ENCODE data around the gene CLTCL1. TPM values are rescaled to one million over a fixed set of nuclear protein-coding genes. Genes with fewer than 3 reads are reported as not detected.
"Not testable (repeated sequence)": the region's sequence is repeated elsewhere in the genome, so short reads cannot be mapped to it uniquely, and the experiment has no call there.

The CLTCL1 gene
- total RNA-seq, 2 experiments from 2014 or later: 0.93 to 1.1 TPM

DNA sequence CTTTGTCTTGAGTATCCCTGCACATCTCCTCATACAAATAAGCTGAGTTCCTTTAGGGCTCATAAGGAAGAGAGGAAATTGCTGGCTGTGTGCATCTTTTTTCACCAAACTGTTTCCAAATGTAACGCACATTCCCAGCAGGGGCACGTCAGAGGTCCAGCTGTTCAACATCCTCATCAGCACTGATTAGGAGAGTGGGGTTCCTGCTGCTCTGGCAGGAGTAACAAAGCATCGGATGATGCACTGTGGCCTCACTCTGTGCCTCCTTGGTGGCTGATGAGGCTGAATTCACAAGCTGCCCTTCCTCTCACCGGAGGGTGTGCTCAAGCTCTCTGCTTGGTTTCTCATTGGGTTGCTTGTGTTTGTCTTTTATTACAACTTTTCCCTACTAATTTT, 77.4 kb downstream of the CLTCL1 start:
- Mint-ChIP-seq H3K27ac (no peak overlapping the region), H3K27me3 (peaks cover 24% of the 10 kb centered on the region), H3K4me3 (no peak overlapping the region), H3K9me3 (no peaks in the 10 kb centered on the region), H3K4me1 (peaks cover 4% of the 10 kb centered on the region), H3K36me3 (ENCODE audit: low read depth) (no peaks in the 10 kb centered on the region)
- no peak for DNase-seq
- CTCF ChIA-PET: no interaction called here
- POLR2A ChIA-PET: no interaction called here

DNA sequence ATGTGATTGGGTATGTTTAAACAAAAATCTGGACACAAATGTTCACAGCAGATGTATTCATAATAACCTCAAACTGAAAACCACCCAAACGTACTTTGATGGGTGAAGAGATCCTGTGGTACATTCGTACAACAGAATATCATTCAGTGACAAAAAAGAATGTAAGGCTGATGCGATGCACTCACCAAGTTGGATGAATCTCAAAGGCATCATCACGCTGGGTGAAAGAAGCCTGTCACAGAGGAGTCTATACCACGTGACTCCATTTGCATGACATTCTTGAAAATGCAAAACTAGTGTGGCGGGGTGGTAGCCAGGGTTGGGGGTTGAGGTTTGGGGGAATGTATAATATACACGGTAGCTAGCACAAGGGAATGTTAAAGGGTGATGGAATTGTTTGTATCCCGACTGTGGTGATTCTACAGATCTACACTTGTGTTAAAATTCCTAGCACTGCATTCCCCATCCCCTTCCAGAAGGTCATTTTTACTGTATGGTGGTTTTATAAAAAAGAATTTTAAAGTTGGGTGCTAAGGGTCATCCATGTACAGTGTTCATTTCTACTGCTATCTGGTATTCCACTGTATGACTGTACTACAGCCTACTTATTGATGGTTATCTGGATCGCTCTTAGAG, 78.0 kb downstream of the CLTCL1 start:
- H3K36me3 Mint-ChIP-seq (ENCODE audit: low read depth): no peaks in the 10 kb centered on the region
- CTCF ChIA-PET: no interaction called here
- H3K4me3 Mint-ChIP-seq: no peak overlapping the region
- no peak overlapping the region for H3K27ac Mint-ChIP-seq
- H3K4me1 Mint-ChIP-seq: peaks cover 4% of the 10 kb centered on the region
- H3K9me3 Mint-ChIP-seq: no peaks in the 10 kb centered on the region
- POLR2A ChIA-PET: no interaction called here
- peaks cover 26% of the 10 kb centered on the region for H3K27me3 Mint-ChIP-seq
- no peak for DNase-seq

DNA sequence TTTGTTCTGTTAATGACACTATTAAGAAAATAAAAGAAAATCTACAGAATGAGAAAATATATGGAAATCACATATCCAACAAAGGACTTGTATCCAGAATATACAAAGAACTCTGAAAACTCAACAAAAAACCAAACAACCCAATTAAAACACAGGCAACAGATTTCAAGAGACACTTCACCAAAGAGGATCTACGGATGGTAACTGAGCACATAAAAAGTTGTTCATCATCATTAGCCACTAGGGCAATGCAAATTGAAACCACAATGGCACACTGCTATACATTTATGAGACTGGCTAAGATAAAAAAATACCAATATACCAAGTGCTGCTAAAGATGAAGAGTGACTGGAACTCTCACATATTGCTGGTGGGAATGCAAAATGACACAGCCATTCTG, 78.5 kb downstream of the CLTCL1 start:
- H3K9me3 Mint-ChIP-seq: no peaks in the 10 kb centered on the region
- H3K27me3 Mint-ChIP-seq: peaks cover 28% of the 10 kb centered on the region
- no peak for DNase-seq
- H3K36me3 Mint-ChIP-seq (ENCODE audit: low read depth): no peaks in the 10 kb centered on the region
- ChIA-PET POLR2A (no interaction called here), CTCF (no interaction called here)
- no peak overlapping the region for H3K27ac Mint-ChIP-seq
- H3K4me1 Mint-ChIP-seq: peaks cover 3% of the 10 kb centered on the region
- no peak overlapping the region for H3K4me3 Mint-ChIP-seq

DNA sequence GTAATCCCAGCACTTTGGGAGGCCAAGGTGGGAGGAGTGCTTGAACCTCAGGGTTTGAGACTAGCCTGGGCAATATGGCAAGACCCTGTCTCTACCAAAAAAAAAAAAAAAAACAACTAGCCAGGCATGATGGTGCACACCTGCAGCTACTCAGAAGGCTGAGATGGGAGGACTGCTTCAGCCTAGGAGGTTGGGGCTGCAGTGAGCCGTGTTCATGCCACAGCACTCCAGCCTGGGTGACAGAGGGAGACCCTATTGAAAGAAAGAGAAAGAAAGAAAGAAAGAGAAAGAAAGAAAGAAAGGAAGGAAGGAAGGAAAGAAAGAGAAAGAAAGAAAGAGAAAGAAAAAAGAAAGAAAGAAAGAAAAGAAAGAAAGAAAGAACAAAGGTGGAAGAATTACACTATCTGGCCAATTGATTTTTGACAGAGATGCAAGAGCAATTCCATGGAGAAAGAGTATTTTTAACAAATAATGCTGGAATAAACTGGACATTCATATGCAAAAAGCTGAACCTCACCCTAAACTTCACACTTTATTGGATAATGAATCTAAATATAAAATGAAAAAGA, 79.1 kb downstream of the CLTCL1 start:
- CTCF ChIA-PET: interaction anchor here (0.7 kb wide), 1 partner anchor 28 kb away, joined by 3 read pairs; no protein-coding TSS in a partner anchor
- no peak overlapping the region for H3K4me3 Mint-ChIP-seq
- DNase-seq: no peak

DNA sequence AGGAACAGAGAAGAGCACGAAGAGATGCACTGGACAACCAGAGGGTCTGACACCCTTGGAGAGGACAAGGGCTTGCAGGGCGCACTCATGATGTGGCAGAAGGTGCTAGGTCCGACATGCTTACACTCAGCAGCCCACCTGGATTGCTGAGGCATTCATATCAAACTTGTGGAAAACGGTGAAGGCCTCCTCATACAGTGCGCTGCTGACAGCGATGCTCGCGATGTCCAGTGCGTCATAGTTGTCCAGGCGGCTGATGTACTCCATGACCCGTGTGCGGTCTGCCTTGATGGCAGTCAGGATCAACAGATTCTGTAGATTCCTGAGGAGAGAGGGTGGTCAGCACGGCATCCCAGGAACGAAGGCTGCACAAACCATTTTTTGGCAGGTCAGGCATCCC, 81.3 kb downstream of the CLTCL1 start:
- POLR2A ChIA-PET: no interaction called here
- Mint-ChIP-seq H3K4me3 (no peak overlapping the region), H3K36me3 (ENCODE audit: low read depth) (no peaks in the 10 kb centered on the region), H3K4me1 (no peaks in the 10 kb centered on the region), H3K27me3 (peaks cover 28% of the 10 kb centered on the region), H3K9me3 (no peaks in the 10 kb centered on the region), H3K27ac (no peak overlapping the region)
- DNase-seq: no peak
- CTCF ChIA-PET: no interaction called here

More for the DNA sequence above, 79.1 kb downstream of the CLTCL1 start:
- Mint-ChIP-seq H3K27ac (no peak overlapping the region), H3K9me3 (no peaks in the 10 kb centered on the region), H3K4me1 (no peaks in the 10 kb centered on the region), H3K27me3 (peaks cover 28% of the 10 kb centered on the region), H3K36me3 (ENCODE audit: low read depth) (no peaks in the 10 kb centered on the region)
- POLR2A ChIA-PET: no interaction called here

DNA sequence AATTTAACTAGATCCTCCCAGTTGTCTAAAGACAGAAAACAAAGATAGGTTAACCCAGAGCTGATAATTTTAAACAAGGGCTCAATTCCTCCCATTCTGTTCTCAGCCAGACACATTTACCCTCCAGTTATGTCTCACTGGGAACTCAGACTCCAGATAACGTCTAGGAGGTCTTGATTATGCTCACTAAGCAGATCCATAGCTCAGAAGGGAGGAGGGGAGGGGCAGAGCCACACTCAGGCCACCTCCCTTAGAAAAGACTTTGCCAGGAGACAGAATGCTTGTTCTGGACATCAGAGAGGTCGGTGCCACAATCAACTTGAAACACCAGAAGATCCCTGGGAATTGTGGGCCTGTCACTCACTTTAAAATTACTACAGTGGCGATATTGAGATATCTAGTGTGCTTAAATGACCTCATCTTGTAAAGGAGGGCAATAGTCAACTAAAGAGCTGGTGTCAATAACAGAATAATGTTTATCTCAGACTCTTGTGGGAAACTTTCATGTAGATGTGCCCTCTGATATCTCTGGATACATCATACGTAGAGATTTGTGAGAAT, 83.2 kb downstream of the CLTCL1 start:
- CTCF ChIA-PET: no interaction called here
- H3K36me3 Mint-ChIP-seq (ENCODE audit: low read depth): no peaks in the 10 kb centered on the region
- no peaks in the 10 kb centered on the region for H3K9me3 Mint-ChIP-seq
- H3K27ac Mint-ChIP-seq: no peak overlapping the region
- H3K27me3 Mint-ChIP-seq: peaks cover 26% of the 10 kb centered on the region
- no peaks in the 10 kb centered on the region for H3K4me1 Mint-ChIP-seq
- POLR2A ChIA-PET: no interaction called here
- DNase-seq: no peak
- no peak overlapping the region for H3K4me3 Mint-ChIP-seq

- Mint-ChIP-seq H3K4me1 (no peaks in the 10 kb centered on the region), H3K27ac (no peak overlapping the region), H3K36me3 (ENCODE audit: low read depth) (no peaks in the 10 kb centered on the region), H3K4me3 (no peak overlapping the region), H3K27me3 (peaks cover 22% of the 10 kb centered on the region), H3K9me3 (no peaks in the 10 kb centered on the region)
- CTCF ChIA-PET: no interaction called here
- POLR2A ChIA-PET: no interaction called here
- no peak for DNase-seq
Observed at GRCh38 chr22:19207884-19208283, 83.6 kb downstream of the CLTCL1 start.

DNA sequence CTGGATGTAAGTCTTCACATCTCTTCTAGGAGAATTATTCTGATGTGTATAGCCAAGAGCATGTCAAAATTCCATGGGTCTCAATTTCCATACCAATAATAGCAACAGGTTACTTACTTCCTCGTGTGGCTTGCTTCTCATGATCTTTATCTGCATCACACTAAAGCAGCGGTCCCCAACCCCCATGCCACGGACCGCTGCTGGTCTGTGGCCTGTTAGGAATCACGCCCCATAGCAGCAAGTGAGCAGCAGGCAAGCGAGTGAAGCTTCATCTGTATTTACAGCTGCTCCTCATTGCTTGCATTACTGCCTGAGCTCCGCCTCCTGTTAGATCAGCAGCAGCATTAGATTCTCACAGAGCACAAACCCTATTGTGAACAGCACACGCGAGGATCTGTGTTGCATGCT, 84.1 kb downstream of the CLTCL1 start:
- Mint-ChIP-seq H3K27me3 (peaks cover 18% of the 10 kb centered on the region), H3K4me1 (no peaks in the 10 kb centered on the region), H3K27ac (no peak overlapping the region), H3K4me3 (no peak overlapping the region), H3K9me3 (peaks cover 2% of the 10 kb centered on the region), H3K36me3 (ENCODE audit: low read depth) (no peaks in the 10 kb centered on the region)
- ChIA-PET POLR2A (no interaction called here), CTCF (no interaction called here)
- DNase-seq: no peak

DNA sequence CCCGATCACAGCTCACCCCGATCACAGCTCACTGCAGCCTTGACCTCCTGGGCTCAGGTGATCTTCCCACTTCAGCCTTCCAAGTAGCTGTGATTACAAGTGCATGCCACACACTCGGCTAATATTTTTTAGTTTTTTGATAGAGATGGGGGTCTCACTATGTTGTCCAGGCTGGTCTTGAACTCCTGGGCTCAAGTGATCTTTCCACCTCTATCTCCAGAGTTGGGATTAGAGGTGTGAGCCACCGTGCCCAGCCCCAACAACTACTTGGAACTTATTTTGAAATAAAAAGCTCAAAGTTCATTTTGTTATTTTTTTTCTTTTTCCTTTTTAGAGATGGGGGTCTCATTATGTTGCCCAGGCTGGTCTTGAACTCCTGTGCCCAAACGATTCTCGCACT, 85.2 kb downstream of the CLTCL1 start:
- POLR2A ChIA-PET: no interaction called here
- no peaks in the 10 kb centered on the region for H3K36me3 Mint-ChIP-seq (ENCODE audit: low read depth)
- no peaks in the 10 kb centered on the region for H3K4me1 Mint-ChIP-seq
- peaks cover 3% of the 10 kb centered on the region for H3K9me3 Mint-ChIP-seq
- CTCF ChIA-PET: no interaction called here
- H3K4me3 Mint-ChIP-seq: no peak overlapping the region
- no peak for DNase-seq
- H3K27ac Mint-ChIP-seq: no peak overlapping the region
- H3K27me3 Mint-ChIP-seq: peaks cover 15% of the 10 kb centered on the region

DNA sequence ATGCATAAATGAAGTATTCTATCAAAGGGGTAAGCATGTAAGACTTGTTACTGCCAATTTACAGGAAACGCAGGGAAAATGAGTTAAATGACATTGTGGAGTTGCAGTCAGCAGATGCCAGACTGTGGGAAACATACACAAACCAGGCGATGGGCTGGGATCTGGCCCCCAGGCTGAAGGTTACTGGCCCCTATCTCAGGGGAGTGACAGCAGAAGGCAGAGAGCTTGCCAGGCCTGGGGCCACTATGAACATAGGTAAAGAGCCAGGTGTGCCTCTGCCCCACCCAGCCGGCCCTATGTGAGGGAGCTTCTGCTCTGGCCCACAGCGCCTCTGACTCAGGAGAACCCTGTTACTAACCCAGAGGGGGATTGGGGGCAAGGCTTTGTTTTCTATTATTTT, 86.9 kb downstream of the CLTCL1 start:
- DNase-seq: no peak
- Mint-ChIP-seq H3K27ac (no peak overlapping the region), H3K9me3 (peaks cover 3% of the 10 kb centered on the region), H3K4me1 (no peaks in the 10 kb centered on the region), H3K4me3 (no peak overlapping the region), H3K27me3 (peaks cover 8% of the 10 kb centered on the region), H3K36me3 (ENCODE audit: low read depth) (no peaks in the 10 kb centered on the region)
- POLR2A ChIA-PET: no interaction called here
- CTCF ChIA-PET: interaction anchor here (0.6 kb wide), 1 partner anchor 70 kb away, joined by 3 read pairs; no protein-coding TSS in a partner anchor

DNA sequence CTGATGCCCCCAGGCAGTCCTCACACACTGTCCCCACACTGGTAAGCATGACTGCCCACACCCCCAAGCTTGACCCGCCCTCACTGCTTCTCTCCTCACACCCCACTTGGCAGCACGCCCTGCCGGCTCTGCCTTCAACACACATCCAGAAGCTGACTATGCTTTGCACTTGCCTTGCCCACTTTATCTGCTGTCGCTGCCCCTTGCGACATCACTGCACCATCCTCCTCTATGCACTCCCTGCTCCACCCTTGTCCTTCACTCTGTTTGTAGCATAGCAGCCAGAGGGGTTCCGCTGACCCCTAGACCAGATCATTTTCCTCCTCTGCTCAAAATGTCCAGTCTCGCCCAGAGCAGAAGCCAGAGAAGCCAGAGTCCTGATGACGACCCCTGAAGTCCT, 87.7 kb downstream of the CLTCL1 start:
- Mint-ChIP-seq H3K27ac (no peak overlapping the region), H3K27me3 (peaks cover 2% of the 10 kb centered on the region), H3K36me3 (ENCODE audit: low read depth) (no peaks in the 10 kb centered on the region), H3K4me1 (no peaks in the 10 kb centered on the region), H3K9me3 (peaks cover 3% of the 10 kb centered on the region), H3K4me3 (no peak overlapping the region)
- CTCF ChIA-PET: interaction anchor here (0.6 kb wide), 1 partner anchor 70 kb away, joined by 3 read pairs; no protein-coding TSS in a partner anchor
- no peak for DNase-seq
- POLR2A ChIA-PET: no interaction called here

GRCh38 chr22:19202799-19203186, 88.7 kb downstream of the CLTCL1 start:
- CTCF ChIA-PET, POLR2A ChIA-PET: not testable (repeated sequence)

GRCh38 chr22:19201869-19202798, 89.4 kb downstream of the CLTCL1 start:
- ChIA-PET POLR2A (no interaction called here), CTCF (no interaction called here)
- H3K4me1 Mint-ChIP-seq: no peaks in the 10 kb centered on the region
- H3K27me3 Mint-ChIP-seq: peaks cover 7% of the 10 kb centered on the region
- no peak overlapping the region for H3K4me3 Mint-ChIP-seq
- no peak overlapping the region for H3K27ac Mint-ChIP-seq
- H3K9me3 Mint-ChIP-seq: peaks cover 3% of the 10 kb centered on the region
- no peak for DNase-seq
- no peaks in the 10 kb centered on the region for H3K36me3 Mint-ChIP-seq (ENCODE audit: low read depth)

More at GRCh38 chr22:19202799-19203186, 88.7 kb downstream of the CLTCL1 start:
- not testable (repeated sequence) for H3K4me3 Mint-ChIP-seq; H3K4me1 Mint-ChIP-seq; H3K27ac Mint-ChIP-seq; H3K9me3 Mint-ChIP-seq; H3K36me3 Mint-ChIP-seq (ENCODE audit: low read depth); H3K27me3 Mint-ChIP-seq; DNase-seq

Data from activated CD4-positive, alpha-beta memory T cell treated with anti-CD3 and anti-CD28 coated beads, Interleukin-2, amount 10 ng/mL, durations not matched to agents 7 days and 5 days (primary cell).